Caki2 (cell line): ENCODE measurements around the gene IKBKE. TPM values are rescaled to one million over a fixed set of nuclear protein-coding genes. Genes with fewer than 3 reads are reported as not detected.
"Not testable (repeated sequence)": the region's sequence is repeated elsewhere in the genome, so short reads cannot be mapped to it uniquely, and the experiment has no call there.

Experiments
- DNase-seq: peaks from one replicate; pipeline ENCODE4 v3.0.0-alpha.2; 2015; ENCODE audit warnings: low read depth
- in situ Hi-C: cut with HindIII; loops from 2 replicates; pipeline ENCODE4 v1.10.0; 2016; ENCODE audit warnings: low sequenced_read_pairs, low pct_unique_long_range_greater_than_20kb, mixed read lengths
- total RNA-seq: library from RNA; depleted of rRNA; stranded (reverse); fragments of >200 nt; shearing (Covaris generic); gene quantifications from 2 replicates; pipeline ENCODE4 v1.2.3, GENCODE V29; 2014; ENCODE audit warnings: low replicate concordance

The IKBKE gene
- total RNA-seq, 1 experiment from 2014 or later, result 21.0 TPM

GRCh38 chr1:206469411-206469932, 804 bp upstream of the IKBKE start:
- no peak for DNase-seq
- in situ Hi-C loops, result no loop called here

- in situ Hi-C loops, result no loop called here
Observed at GRCh38 chr1:206470692-206471414, 577 bp downstream of the IKBKE start.

DNA sequence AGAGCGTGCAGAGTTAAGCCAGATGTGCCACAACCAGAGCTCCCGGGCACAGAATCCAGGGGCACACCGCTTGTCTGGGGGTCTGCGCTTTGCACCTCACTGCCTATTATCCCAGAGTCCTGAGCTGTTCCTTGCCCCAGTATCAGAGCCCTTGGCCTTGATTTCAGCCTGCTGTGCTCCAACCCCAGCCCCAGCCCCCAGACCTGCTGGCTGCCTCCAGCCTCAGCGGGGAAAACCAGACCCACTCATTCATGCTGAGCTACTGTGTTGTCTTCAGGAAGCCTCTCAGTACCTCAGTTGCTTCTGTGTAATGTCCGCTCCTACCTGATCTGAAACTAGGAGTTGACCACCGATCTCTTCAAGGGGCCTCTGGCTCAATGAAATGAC, 1.1 kb downstream of the IKBKE start:
- in situ Hi-C loops, result no loop called here
- no peak for DNase-seq

More at GRCh38 chr1:206470692-206471414, 577 bp downstream of the IKBKE start:
- DNase-seq, result peak; percentile 82

GRCh38 chr1:206472024-206472423, 1.7 kb downstream of the IKBKE start:
- in situ Hi-C loops, result no loop called here
- no peak for DNase-seq

- in situ Hi-C loops, result no loop called here
- no peak for DNase-seq
Observed at GRCh38 chr1:206472454-206472853, 2.2 kb downstream of the IKBKE start.

DNA sequence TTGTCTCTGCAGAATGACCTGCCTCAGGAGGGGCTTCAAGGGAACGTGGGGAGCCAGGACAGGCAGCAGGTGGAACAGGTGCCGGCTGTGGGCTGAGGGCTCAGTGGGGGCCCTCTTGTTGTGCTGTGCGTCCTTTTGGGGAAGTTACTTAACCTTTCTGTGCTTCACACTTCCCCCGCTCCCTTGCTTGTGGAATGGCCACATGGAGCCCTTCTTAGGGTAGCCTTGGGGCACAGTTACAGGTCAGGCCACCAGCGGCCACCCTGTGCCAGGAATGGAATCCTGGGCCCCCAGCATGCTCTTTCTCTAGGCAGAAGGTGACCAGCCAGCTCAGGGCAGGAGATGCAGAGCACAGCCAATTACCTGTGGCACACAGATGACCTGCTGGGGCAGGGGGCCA, 2.6 kb downstream of the IKBKE start:
- in situ Hi-C loops, result no loop called here
- no peak for DNase-seq

DNA sequence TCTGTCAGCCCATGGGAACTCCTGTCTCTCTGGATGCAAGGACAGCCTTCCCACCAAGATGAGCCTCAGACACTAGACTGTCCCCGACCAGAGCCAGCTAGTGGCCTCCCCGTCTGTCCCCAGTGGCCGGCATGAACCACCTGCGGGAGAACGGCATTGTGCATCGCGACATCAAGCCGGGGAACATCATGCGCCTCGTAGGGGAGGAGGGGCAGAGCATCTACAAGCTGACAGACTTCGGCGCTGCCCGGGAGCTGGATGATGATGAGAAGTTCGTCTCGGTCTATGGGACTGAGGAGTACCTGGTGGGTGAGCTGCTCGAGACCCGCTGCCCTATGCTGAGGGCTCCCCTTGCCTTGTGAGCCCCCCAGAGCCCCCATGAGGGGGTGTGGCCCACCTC, 5.8 kb downstream of the IKBKE start:
- no peak for DNase-seq

DNA sequence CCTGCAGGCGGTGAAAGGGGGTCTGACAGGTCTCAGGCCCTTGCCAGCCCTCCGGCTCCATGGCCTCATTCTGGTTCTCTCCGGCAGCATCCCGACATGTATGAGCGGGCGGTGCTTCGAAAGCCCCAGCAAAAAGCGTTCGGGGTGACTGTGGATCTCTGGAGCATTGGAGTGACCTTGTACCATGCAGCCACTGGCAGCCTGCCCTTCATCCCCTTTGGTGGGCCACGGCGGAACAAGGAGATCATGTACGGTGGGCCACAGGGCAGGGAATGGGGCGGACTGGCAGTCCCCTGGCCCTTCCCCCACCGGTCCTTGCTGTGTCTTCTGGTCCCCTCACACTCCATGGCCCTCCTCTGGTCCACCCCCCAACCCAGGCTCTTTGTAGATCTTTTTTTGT, 6.3 kb downstream of the IKBKE start:
- no peak for DNase-seq
- in situ Hi-C loops, result no loop called here

More for the DNA sequence above, 5.8 kb downstream of the IKBKE start:
- in situ Hi-C loops, result no loop called here

- DNase-seq, result no peak
- in situ Hi-C loops, result no loop called here
Observed at GRCh38 chr1:206477110-206477509, 6.8 kb downstream of the IKBKE start.

DNA sequence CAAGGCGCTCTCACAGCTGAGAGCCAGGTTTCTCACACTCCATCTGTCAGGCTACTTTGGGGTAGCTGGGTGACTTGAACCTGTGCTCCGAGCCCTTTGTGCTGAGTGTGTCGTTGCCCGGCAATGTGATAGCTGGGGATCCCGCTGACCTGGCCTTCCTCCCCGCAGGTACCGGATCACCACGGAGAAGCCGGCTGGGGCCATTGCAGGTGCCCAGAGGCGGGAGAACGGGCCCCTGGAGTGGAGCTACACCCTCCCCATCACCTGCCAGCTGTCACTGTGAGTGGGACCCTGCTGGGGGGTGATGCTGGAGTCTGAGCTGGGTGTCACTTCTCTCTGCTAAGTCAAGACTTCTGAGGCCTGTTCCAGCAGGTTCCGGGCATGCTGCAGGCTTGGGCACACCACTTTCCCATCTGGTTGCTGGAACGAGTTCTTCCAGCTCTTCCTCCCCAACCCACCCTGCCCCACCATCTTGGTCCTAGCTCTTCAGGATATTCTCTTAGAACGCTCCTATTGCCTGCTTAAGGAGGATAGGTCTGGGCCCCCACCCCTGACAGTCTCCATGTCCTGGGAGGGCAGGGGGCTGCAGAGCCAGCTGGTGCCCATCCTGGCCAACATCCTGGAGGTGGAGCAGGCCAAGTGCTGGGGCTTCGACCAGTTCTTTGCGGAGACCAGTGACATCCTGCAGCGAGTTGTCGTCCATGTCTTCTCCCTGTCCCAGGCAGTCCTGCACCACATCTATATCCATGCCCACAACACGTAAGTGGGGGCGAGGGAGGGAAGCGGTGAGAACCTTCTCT, 7.5 kb downstream of the IKBKE start:
- in situ Hi-C loops, result no loop called here
- DNase-seq, result no peak

- in situ Hi-C loops, result no loop called here
- DNase-seq, result no peak
Observed at GRCh38 chr1:206478746-206479145, 8.5 kb downstream of the IKBKE start.

GRCh38 chr1:206479183-206480125, 9.2 kb downstream of the IKBKE start:
- DNase-seq, result peak; percentile 56
- in situ Hi-C loops, result no loop called here

- no peak for DNase-seq
- in situ Hi-C loops, result no loop called here
Observed at GRCh38 chr1:206480211-206480610, 9.9 kb downstream of the IKBKE start.

- DNase-seq, result no peak
- in situ Hi-C loops, result no loop called here
Observed at GRCh38 chr1:206482611-206483010, 12.3 kb downstream of the IKBKE start.

DNA sequence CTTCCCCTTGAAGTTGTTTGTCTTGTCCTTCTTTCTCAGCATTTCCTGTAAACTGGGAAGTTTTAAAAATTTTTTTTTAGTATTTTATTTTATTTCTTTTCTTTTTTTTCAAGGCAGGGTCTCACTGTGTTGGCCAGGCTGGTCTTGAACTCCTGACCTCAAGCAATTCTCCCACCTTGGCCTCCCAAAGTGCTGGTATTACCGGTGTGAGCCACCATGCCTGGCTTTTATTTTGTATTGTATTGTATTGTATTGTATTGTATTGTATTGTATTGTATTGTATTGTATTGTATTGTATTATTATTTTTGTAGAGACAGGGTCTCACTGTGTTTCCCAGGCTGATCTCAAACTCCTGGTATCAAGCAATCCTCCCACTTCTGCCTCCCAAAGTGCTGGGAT, 13.6 kb downstream of the IKBKE start:
- in situ Hi-C loops, result not testable (repeated sequence)

DNA sequence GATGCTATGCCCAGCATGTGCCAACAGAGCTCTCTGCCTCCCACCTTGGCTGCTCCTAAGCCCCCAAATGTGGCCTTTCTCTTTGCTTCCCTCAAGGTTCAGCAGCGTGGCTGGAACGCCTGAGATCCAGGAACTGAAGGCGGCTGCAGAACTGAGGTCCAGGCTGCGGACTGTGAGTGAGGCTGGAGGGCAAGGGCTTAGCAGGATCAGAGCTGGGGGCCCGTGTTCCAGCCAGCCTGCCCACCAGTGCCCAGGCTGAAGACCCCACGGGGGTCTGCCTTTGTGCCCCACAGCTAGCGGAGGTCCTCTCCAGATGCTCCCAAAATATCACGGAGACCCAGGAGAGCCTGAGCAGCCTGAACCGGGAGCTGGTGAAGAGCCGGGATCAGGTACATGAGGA, 14.6 kb downstream of the IKBKE start:
- no peak for DNase-seq
- in situ Hi-C loops, result no loop called here

More for the DNA sequence above, 13.6 kb downstream of the IKBKE start:
- DNase-seq, result not testable (repeated sequence)

GRCh38 chr1:206486995-206487788, 16.9 kb downstream of the IKBKE start:
- in situ Hi-C loops, result no loop called here
- DNase-seq, result no peak

GRCh38 chr1:206487970-206488369, 17.7 kb downstream of the IKBKE start:
- no peak for DNase-seq
- in situ Hi-C loops, result no loop called here
